K562 (cell line): Measurements from ENCODE around the gene ENOSF1.

ENCODE experiments used
- ZFP1 ChIP-seq: fragments of 450-650 bp; formaldehyde crosslinking; IDR thresholded peaks from 2 replicates; pipeline ENCODE4 v1.4.0; 2020; ENCODE audit warnings: mild to moderate bottlenecking, mixed read lengths
- ZNF589 ChIP-seq: fragments of 200-800 bp; sonication (Bioruptor generic); IDR thresholded peaks from 2 replicates; pipeline ENCODE4 v1.6.1; 2016; ENCODE audit warnings: low read depth, missing genetic modification characterization, missing compliant biosample characterization
- TF ChIP-seq, protein P1 (sequence below): fragments of 250-450 bp; sonication (Bioruptor Pico); IDR thresholded peaks from 2 replicates; pipeline ENCODE4 v1.4.0; 2020; ENCODE audit warnings: mild to moderate bottlenecking, moderate library complexity, borderline replicate concordance

DNA sequence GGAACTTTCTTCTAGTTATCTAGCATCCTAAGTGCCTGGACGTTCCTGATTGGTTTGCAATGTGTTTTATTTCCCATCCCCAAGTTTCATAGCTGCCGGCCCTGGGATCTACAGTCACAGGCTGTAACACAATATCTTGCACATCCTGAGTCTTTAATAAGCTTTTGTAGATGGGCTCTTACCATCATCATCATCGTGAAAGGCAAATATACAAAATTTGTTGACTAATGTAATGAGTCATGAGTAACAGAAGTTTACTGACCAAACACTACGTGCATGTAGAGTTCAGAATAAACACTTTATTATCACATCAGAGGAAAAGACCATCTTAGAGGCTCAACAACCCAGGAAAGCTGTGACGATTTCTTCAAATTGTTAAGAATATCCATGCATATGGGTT is 63.1 kb downstream of the ENOSF1 start:
- TF ChIP-seq ZNF589 (no peak), ZFP1 (no peak)
- TF ChIP-seq, protein P1, sequence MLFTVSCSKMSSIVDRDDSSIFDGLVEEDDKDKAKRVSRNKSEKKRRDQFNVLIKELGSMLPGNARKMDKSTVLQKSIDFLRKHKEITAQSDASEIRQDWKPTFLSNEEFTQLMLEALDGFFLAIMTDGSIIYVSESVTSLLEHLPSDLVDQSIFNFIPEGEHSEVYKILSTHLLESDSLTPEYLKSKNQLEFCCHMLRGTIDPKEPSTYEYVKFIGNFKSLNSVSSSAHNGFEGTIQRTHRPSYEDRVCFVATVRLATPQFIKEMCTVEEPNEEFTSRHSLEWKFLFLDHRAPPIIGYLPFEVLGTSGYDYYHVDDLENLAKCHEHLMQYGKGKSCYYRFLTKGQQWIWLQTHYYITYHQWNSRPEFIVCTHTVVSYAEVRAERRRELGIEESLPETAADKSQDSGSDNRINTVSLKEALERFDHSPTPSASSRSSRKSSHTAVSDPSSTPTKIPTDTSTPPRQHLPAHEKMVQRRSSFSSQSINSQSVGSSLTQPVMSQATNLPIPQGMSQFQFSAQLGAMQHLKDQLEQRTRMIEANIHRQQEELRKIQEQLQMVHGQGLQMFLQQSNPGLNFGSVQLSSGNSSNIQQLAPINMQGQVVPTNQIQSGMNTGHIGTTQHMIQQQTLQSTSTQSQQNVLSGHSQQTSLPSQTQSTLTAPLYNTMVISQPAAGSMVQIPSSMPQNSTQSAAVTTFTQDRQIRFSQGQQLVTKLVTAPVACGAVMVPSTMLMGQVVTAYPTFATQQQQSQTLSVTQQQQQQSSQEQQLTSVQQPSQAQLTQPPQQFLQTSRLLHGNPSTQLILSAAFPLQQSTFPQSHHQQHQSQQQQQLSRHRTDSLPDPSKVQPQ (CRISPR knock-in tag), result no peak
